Hepatocyte (in vitro differentiated cells): Measurements from ENCODE around the gene AMBP.

Experiments used
- EZH2phosphoT487 ChIP-seq: fragments of 200-600 bp; sonication (generic); IDR thresholded peaks from one replicate; pipeline ENCODE4 v1.6.1; 2018; ENCODE audit warnings: antibody characterized with exemption, mild to moderate bottlenecking, low read depth, moderate library complexity; ENCODE audit not compliant: unreplicated experiment, severe bottlenecking
- TF ChIP-seq, protein P1 (sequence below): fragments of 200-600 bp; sonication (generic); IDR thresholded peaks from 2 replicates; pipeline ENCODE4 v1.5.1; 2016; ENCODE audit warnings: antibody characterized with exemption, mild to moderate bottlenecking; ENCODE audit not compliant: poor library complexity

DNA sequence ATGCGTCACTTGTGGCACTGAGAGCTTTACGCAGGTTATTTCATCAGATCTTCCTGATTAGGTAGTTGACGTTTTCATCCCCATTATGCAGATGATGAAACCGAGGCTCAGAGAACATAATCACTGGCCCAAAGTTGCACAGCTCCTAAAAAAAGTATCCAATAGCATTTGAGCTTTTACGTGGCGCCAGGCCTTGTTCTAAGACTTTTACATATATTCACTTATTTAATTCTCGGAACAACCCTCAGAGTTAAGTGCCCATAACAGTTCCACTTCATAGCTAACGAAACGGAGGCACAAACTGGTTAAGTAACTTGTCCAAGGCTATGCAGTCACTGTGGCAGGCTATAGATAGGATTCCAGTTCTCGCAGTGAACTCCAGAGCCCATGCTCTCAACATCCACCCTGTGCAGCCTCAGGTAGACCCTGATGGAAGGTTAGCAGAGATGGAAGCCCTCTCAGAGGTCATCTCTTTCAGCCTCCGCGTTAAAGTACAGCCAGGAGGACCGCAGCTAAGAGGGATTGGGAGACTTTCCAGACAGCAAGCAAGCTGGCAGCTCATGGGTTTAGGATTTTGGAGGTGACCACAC, 39.3 kb downstream of the AMBP start:
- TF ChIP-seq, protein P1, sequence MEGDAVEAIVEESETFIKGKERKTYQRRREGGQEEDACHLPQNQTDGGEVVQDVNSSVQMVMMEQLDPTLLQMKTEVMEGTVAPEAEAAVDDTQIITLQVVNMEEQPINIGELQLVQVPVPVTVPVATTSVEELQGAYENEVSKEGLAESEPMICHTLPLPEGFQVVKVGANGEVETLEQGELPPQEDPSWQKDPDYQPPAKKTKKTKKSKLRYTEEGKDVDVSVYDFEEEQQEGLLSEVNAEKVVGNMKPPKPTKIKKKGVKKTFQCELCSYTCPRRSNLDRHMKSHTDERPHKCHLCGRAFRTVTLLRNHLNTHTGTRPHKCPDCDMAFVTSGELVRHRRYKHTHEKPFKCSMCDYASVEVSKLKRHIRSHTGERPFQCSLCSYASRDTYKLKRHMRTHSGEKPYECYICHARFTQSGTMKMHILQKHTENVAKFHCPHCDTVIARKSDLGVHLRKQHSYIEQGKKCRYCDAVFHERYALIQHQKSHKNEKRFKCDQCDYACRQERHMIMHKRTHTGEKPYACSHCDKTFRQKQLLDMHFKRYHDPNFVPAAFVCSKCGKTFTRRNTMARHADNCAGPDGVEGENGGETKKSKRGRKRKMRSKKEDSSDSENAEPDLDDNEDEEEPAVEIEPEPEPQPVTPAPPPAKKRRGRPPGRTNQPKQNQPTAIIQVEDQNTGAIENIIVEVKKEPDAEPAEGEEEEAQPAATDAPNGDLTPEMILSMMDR = no peak
- no peak for TF ChIP-seq EZH2phosphoT487
